NCI-H2081 (cell line): ENCODE data around the gene PTPRN2.
A peak's percentile ranks its signal among the peaks of the same experiment; 100 is the strongest.
"Not testable (repeated sequence)": the region's sequence is repeated elsewhere in the genome, so short reads cannot be mapped to it uniquely, and the experiment has no call there.

Experiments
- DNase-seq, 2 experiments: peaks; one replicate each; lab custom pipeline; 2025; lab: John Stamatoyannopoulos, UW

Gene PTPRN2

GRCh38 chr7:157734676-157735640 is 852.7 kb downstream of the PTPRN2 start:
- DNase-seq, result peak in 1 of 2 experiments; percentile 10

GRCh38 chr7:157733760-157734395 is 853.7 kb downstream of the PTPRN2 start:
- DNase-seq, result not testable (repeated sequence)

DNA sequence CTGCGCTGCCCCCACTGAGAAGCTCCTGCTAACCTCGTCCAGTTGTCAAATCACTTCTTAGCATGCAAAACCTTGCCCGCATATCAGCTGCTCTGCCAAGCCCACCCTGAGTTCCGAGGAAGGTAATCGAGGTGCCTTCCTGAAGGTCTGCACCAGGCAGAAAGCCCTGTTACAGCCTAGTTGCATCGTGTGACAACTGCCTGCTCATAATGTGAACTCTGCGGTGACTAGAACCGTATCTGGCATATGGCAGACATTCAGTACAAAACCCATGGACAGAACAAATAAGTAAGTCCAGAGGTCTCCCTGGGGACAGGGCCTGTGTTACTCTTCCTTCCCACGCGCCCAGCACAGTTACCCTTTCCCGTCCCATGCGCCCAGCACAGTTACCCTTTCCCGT is 856.5 kb downstream of the PTPRN2 start:
- DNase-seq, result no peak

GRCh38 chr7:157730614-157731013 is 857.0 kb downstream of the PTPRN2 start:
- no peak for DNase-seq

DNA sequence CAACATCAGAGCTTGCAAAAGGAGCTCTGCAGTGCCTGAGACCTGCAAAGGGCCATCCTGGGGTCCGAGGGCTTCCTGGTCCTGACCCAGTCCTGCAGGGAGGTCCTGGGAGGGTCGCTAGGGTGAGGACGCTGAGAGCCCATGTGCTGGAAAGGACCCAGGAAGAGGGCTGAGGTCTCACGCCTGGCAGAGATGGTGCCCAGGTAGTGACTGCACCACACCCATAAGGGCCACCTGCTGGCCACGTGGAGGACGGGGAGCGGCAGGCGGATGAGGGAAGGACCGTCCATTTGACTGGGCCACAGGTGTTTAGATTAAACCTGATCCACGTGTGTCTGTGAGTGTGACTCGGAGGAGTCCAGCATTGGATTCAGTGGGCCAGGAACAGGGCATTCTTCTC is 858.1 kb downstream of the PTPRN2 start:
- no peak for DNase-seq

- DNase-seq, result no peak
Observed at GRCh38 chr7:157727964-157728615, 859.5 kb downstream of the PTPRN2 start.

DNA sequence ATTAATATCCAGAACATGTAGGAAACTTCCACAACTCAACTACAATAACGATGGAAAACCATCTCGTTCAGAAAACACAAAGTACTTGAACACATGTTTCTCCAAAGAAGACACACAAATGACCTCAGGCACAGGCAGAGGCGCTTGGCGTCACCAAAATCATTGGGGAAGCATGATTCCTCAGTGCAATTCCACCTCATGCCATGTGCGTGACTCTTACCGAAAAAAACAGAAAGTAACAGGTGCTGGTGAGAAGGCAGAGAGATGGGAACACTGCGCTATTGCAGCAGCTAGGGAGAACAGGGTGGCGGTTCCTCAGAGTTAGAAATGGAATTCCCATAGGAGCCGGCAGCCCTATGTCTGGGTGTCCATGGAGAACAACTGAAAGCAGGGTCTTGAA is 860.9 kb downstream of the PTPRN2 start:
- no peak for DNase-seq

GRCh38 chr7:157725312-157725711 is 862.3 kb downstream of the PTPRN2 start:
- not testable (repeated sequence) for DNase-seq

GRCh38 chr7:157723205-157723604 is 864.4 kb downstream of the PTPRN2 start:
- no peak for DNase-seq

DNA sequence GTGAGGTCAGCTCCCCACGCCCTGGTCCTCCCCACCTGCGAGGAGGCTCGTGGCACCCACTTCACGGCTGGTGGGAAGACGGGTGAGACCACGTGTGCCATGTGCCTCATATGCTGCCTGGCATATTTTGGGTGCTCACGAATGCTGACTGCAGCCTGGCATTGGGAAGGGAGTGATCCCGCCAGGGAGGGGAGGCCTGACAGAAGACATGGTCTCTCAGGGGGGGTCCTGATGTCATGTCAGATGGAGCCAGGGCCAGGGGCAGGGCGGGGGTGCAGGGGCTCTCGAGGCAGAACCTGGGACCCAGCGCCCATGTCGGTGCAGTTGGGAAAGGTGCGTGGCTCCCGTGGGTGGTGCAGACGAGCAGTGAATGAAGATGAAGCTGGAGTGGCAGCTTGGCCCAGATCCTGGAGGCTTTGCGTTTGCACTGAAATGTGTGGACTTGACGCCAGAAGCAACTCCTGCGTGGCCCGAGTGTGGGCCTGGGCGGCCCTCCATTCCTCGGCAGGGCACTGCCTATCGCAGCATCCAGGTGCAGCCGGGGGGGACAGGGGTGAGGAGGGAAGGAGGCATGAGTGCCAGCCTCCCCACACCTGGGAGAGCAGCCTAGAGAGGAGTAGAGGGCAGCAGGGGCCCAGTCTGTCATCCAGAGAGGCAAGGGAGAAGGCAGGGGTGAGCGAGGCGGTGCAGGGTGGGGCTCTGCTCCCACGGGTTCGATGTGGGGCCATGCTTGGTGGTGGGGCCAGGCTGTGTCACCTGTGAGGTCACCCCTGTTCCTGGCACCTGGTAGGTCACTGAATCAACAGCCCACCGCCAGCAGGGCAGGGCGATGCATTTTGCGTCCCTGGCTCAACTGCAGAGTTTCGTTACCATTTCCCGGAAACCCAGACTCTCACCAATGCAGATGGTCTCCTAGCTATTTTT is 865.2 kb downstream of the PTPRN2 start:
- DNase-seq, result no peak

DNA sequence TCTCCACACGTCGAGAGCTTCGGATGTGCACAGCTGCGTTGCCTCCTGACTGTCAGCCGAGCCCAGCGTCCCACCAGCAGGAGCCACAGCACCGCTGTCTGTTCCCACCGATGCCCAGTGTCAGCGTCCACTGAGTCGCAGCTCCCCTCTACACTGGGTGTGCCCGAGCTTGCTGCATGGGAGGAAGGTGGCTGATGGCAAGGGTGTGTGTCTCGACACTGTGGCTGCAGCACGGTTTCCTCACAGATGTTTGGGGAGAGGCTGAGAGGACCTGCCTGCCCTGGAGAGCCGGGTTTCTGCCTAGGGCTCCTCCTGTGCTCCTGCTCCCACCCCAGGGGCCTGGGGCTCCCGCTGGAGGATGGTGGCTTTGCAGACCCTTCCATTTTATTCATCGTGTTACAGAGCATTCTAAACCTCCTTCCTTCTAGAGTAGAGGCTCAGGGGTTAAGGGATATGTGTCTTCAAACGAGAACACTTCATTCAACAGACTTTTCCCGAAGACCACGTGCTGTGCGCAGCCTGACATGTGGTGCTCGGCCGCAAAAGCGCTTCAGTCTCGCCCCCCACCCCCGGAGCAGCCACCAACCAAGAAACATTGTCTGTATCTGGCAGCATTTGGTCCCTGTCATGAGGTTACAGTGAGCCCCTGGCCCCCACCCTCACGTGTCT is 866.0 kb downstream of the PTPRN2 start:
- no peak for DNase-seq

DNA sequence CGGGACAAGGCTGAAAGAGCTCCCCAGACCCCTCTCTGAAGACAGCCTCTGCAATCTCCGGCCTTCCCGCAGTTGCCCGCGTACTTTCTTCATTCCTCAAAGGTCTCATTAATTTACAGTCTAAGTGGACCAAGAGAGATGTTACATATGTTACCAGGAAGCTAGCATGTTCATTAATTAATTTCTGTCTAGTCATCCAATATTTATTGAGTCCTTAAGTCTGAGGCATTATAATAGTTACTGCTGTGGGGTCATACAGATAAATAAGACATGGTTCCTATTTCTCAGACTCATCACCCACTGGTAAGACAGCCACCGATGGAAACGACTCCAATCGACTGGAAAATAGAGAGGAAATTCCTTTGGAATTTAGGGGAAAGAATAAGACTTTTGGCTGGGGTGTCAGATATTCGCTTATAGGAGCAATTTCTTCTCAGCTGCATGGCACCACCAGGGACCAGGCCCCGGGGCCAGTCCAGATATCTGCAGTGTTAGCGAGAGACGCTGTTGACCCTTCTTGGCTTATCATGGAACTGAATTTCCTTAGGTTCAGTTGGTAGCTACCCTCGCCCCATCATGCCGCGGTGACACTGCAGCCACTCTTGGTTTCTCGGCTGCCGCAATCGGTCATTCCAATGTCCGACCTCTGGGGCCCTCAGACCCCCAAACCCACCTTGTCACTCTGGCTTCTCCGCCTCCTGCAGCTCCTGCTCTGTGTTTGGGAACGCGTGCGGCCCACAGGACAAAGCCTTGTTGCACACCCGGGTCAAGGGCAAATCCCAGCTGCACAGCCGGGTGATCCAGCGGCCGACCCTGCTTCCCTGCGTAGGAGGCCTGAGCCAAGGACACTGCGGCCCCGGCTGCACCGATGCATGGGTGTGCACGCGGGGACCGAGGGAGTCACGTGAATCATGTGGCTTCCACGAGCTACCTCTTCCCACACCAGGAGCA is 867.6 kb downstream of the PTPRN2 start:
- no peak for DNase-seq

GRCh38 chr7:157719008-157719682 is 868.5 kb downstream of the PTPRN2 start:
- no peak for DNase-seq

- DNase-seq, result no peak
Observed at GRCh38 chr7:157718303-157719007, 869.2 kb downstream of the PTPRN2 start.

GRCh38 chr7:157717211-157718174 is 870.1 kb downstream of the PTPRN2 start:
- no peak for DNase-seq

GRCh38 chr7:157715938-157716280 is 871.7 kb downstream of the PTPRN2 start:
- no peak for DNase-seq

DNA sequence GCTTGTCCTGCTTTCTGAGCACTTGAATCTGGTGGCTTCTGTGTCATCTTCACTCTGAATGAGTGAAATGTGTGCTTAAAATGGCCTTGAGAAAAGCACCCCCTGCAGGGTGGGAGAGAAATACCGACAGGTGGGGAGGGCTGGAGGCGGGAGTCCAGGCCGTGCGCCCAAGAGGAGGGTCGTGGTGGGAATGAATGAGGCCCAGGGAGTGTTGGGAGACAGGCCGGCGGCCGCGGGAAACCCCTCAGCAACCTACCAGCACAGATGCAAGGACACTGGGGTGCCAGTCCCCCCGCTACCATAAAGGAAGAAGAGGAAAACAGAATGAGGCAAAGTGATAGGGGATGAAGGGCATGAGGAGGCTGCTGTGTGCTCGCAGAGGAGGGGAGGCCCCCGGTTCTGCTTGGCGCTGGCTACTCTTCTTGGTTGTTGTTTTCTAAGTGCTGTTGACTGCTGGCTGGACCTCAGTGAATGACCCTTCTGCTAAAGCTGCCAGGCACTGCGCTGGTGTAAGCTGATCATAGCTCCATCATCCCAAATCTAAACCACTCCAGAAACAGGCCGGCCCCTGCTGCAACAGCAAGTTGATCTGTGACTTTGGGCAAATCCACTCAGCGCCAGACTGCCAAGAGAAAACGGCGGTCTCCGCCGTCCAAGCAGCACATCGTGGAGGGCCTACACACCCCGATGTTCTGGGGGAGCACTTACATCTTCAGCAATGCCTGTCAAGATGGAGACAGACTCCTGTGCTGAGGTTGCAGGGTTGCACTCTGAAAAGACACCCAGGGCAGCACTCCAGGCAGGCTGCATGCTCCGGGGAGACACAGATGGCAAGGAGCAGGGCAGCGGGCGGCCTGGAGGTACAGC is 872.3 kb downstream of the PTPRN2 start:
- no peak for DNase-seq
